Stimulated activated CD8-positive, alpha-beta memory T cell treated with anti-CD3 and anti-CD28 coated beads, Interleukin-7, amount 100 ng/mL, for 4 hours (primary cell): ENCODE data around the gene CNOT4.
"Not testable (repeated sequence)": the region's sequence is repeated elsewhere in the genome, so short reads cannot be mapped to it uniquely, and the experiment has no call there.

ENCODE experiments used
- DNase-seq, 2 donors: peaks; one replicate each; pipeline ENCODE4 v3.0.0-alpha.2; 2020; ENCODE audit warnings: low read depth in 2 of 2

Gene CNOT4

DNA sequence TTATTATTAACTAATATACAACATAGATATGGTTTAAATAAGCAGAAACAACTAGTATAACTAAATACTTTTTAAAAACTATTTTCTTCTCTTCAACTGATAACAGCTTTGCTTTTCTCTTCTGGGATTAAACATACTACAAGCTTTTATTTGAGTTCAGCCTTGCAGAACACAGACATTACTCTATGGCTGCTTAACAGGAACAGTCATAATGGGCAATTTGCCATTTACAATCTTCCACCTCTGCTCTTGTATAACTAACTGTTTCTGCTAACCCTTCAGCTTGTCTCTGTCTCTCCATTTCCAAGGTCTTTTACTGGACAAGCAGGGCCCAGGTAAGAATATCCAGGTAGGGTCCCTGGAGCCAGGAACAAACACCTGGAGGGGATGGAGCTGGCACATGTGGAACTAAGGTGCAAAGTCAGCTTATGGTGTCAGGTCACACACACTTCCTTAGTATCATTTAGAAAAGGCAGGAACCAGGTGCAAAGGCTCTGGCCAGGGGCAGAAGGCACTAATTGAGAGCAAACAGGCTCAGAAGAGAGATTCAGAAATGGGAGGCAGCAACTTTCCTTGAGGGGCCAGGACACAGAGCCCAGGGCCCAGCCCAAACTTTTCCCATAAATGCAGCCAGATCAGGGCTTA, 183.1 kb downstream of the CNOT4 start:
- DNase-seq: no peak

- no peak for DNase-seq
Measured at GRCh38 chr7:135322571-135323340, 187.1 kb downstream of the CNOT4 start.

DNA sequence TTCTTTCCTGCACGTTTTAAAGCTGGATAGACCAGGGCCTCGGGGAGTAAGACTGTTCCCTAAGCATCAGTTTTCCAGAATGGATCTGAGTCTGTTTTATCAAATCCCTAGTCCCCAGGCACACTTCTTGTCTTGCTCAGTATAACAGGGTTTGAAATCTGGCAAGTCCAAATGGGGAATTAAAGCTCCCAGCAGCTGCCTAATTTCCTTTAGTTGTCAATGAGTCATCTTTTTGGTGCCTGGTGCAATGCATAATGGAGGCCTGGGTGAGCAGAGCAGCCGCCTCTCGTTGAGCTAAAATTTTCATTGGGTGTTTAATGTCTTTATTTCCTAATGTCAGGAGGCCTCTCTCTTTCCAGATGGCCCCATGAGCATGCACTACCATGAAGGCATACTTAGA, 188.3 kb downstream of the CNOT4 start:
- DNase-seq: no peak

DNA sequence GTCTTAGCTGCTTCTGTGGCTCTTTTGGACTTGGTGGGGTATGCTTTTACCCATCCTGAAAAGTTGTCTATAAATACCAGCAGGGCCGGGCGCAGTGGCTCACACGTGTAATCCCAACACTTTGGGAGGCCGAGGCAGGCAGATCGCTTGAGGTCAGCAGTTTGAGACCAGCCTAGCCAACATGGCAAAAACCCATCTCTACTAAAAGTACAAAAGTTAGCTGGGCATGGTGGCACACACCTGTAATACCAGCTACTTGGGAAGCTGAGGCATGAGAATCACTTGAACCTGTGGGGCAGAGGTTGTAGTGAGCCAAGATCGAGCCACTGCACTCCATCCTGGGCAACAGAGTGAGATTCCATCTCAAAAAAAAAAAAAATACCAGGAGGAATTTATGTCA, 188.9 kb downstream of the CNOT4 start:
- DNase-seq: not testable (repeated sequence)

GRCh38 chr7:135320268-135320667, 189.6 kb downstream of the CNOT4 start:
- DNase-seq: no peak

DNA sequence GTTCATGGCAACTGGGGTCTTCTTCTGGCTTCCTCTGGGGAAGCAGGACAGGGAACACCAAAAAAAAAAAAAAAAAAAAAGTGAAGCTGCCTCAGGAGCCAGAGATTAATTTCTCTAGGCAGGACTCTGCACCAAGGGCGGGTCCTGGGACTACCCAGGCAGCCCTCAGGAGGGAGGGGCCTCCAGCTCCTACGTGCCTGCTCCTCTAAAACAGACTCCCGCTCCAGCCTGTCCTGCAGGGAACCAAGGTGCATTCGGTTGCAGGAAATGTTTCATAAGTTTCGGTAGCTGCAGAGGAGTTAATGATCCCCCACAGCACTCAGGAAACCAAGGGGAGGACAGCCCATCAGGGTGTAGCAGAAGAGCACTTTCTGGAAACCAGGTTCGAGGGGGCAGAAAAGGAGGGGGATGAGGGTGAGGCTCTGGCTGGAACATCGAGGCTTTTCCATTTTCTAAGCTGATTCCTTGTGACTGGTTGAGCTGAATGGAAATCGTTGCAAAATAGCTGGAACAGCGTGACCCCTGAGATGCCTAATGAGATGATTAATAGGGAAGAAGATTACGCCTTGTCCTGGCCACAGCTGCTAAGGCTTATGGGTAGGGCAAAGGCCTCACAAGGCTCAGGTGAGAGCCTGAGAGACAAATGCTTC, 192.1 kb downstream of the CNOT4 start:
- no peak for DNase-seq

DNA sequence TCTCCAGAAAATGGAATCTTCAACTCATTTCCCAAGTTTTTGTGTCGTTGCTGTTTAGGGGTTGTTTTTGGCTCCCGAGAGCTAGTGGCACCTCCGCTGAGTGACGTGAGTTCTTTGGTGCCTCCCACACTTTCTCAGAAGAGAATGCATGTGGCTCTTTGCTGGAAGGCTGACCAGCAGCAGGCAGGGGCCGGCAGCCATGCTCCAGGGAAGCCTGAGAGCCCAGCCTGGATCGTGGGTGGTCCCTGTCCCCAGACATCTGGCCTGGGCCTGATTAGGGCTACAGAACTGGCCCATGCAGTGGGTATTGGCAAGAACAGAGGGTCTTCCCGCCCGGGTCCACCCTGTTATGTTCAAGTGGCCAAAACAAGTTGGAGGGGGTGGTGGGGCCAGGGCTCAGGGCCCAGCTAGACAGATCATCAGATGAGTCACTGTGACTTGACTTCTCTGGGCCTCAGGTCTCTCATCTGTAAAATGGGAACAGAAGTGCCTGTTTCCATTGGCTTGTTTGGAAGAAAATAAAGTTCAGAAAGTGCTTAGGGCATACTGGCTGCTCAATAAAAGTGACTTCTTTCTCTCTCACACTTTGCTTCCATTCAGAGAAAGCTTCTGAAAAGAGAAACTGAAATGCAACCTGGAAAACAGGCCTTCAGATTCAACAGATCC, 193.1 kb downstream of the CNOT4 start:
- DNase-seq: no peak

DNA sequence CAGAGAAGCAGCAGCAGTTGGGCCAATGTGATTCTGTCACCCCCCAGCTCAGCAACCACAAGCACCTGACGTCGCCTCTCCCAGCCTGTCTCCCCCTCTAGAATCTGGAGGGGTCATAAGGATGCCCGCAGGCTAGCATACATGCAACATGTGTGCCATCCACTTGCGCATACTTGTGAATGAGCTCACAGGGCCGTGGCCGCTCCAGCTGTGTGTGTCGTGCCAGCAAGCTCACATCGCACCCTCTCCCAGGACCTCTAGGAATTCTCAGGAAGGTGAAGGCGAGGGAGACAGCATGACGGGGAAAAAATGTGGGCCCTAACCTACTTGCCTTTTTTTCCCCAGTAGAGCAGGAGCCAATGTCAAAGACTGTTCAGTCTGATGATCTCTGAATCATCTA, 195.9 kb downstream of the CNOT4 start:
- DNase-seq: no peak
